ENCODE measurements around the gene HNF1A. TPM values are rescaled to one million over a fixed set of nuclear protein-coding genes. Genes with fewer than 3 reads are reported as not detected.

Gene HNF1A
- total and polyA plus RNA-seq, 4 donors: 8.2 to 19.8 (median 10.6) TPM

- Histone ChIP-seq H3K36me3 (ENCODE audit: control insufficient read depth in 4 of 4, insufficient read depth in 3 of 4, low read depth in 1 of 4, low read length in 3 of 4) (peaks cover 0 to 15% (median 2%) of the 10 kb centered on the region in 4 donors), H3K27me3 (ENCODE audit: control insufficient read depth in 4 of 4, insufficient read depth in 4 of 4, low read length in 3 of 4) (no peaks in the 10 kb centered on the region), H3K27ac (ENCODE audit: low read depth in 1 of 2, low read length in 2 of 2) (no peak overlapping the region), H3K4me3 (ENCODE audit: low read depth in 1 of 3, low read length in 3 of 3) (no peak overlapping the region), H3K9me3 (ENCODE audit: control insufficient read depth in 4 of 4, low read length in 3 of 4) (no peaks in the 10 kb centered on the region), H3K4me1 (ENCODE audit: control insufficient read depth in 4 of 4, insufficient read depth in 4 of 4, low read length in 3 of 4) (peaks cover 0 to 23% (median 16%) of the 10 kb centered on the region in 4 donors), H3K9ac (ENCODE audit: low read depth in 1 of 2, low read length in 2 of 2) (no peak overlapping the region)
- no peak for DNase-seq (ENCODE audit: low spot score)
- no peak for TF ChIP-seq YY1 (IDR thresholded peaks at IDR 0.05)
- TF ChIP-seq CTCF (IDR thresholded peaks at IDR 0.05; ENCODE audit: low read depth, low read length, missing input control): peak; percentile 17
- peak; percentile 38 to 54 for TF ChIP-seq RAD21 (IDR thresholded peaks at IDR 0.05)
- WGBS: 88% methylated on average over 3 of the region's 3 CpGs
These were observed 35.4 kb downstream of the HNF1A start for GRCh38 chr12:121013715-121014114.

- 2% methylated on average over 34 of the region's 34 CpGs for WGBS
- Histone ChIP-seq H3K9ac (ENCODE audit: low read depth in 1 of 2, low read length in 2 of 2) (peak within 1 kb of the TSS; percentile 62 to 66), H3K27me3 (ENCODE audit: control insufficient read depth in 4 of 4, insufficient read depth in 4 of 4, low read length in 3 of 4) (no peaks in the 10 kb centered on the region), H3K4me3 (ENCODE audit: low read depth in 1 of 3, low read length in 3 of 3) (peak within 1 kb of the TSS; percentile 69 to 97 (median 83)), H3K9me3 (ENCODE audit: control insufficient read depth in 4 of 4, low read length in 3 of 4) (no peaks in the 10 kb centered on the region), H3K36me3 (ENCODE audit: control insufficient read depth in 4 of 4, insufficient read depth in 3 of 4, low read depth in 1 of 4, low read length in 3 of 4) (peaks cover 0 to 6% (median 2%) of the 10 kb centered on the region in 4 donors), H3K4me1 (ENCODE audit: control insufficient read depth in 4 of 4, insufficient read depth in 4 of 4, low read length in 3 of 4) (peaks cover 0 to 15% (median 14%) of the 10 kb centered on the region in 4 donors), H3K27ac (ENCODE audit: low read depth in 1 of 2, low read length in 2 of 2) (peak within 1 kb of the TSS; percentile 60 to 76)
- peak; percentile 91 for DNase-seq (ENCODE audit: low spot score)
- TF ChIP-seq RAD21 (IDR thresholded peaks at IDR 0.05): peak in 1 of 2 donors; percentile 53
- TF ChIP-seq ATF3 (IDR thresholded peaks at IDR 0.05): no peak
- peak; percentile 13 for TF ChIP-seq MAX (IDR thresholded peaks at IDR 0.05)
- no peak for TF ChIP-seq NR2F2 (IDR thresholded peaks at IDR 0.05)
- TF ChIP-seq CTCF (IDR thresholded peaks at IDR 0.05; ENCODE audit: low read depth, low read length, missing input control): no peak
- TF ChIP-seq RXRA (IDR thresholded peaks at IDR 0.05): no peak
- TF ChIP-seq FOXA1 (IDR thresholded peaks at IDR 0.05): no peak
- TF ChIP-seq, protein P1, sequence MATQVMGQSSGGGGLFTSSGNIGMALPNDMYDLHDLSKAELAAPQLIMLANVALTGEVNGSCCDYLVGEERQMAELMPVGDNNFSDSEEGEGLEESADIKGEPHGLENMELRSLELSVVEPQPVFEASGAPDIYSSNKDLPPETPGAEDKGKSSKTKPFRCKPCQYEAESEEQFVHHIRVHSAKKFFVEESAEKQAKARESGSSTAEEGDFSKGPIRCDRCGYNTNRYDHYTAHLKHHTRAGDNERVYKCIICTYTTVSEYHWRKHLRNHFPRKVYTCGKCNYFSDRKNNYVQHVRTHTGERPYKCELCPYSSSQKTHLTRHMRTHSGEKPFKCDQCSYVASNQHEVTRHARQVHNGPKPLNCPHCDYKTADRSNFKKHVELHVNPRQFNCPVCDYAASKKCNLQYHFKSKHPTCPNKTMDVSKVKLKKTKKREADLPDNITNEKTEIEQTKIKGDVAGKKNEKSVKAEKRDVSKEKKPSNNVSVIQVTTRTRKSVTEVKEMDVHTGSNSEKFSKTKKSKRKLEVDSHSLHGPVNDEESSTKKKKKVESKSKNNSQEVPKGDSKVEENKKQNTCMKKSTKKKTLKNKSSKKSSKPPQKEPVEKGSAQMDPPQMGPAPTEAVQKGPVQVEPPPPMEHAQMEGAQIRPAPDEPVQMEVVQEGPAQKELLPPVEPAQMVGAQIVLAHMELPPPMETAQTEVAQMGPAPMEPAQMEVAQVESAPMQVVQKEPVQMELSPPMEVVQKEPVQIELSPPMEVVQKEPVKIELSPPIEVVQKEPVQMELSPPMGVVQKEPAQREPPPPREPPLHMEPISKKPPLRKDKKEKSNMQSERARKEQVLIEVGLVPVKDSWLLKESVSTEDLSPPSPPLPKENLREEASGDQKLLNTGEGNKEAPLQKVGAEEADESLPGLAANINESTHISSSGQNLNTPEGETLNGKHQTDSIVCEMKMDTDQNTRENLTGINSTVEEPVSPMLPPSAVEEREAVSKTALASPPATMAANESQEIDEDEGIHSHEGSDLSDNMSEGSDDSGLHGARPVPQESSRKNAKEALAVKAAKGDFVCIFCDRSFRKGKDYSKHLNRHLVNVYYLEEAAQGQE (IDR thresholded peaks at IDR 0.05): no peak
- TF ChIP-seq EGR1 (IDR thresholded peaks at IDR 0.05; ENCODE audit: low read depth in 2 of 2): no peak
- TF ChIP-seq FOXA2 (IDR thresholded peaks at IDR 0.05): no peak
- no peak for TF ChIP-seq HNF4A (conservative IDR thresholded peaks at IDR 0.05)
- no peak for TF ChIP-seq HNF4G (IDR thresholded peaks at IDR 0.05)
- no peak for TF ChIP-seq SP1 (IDR thresholded peaks at IDR 0.05)
- TF ChIP-seq, protein P2, sequence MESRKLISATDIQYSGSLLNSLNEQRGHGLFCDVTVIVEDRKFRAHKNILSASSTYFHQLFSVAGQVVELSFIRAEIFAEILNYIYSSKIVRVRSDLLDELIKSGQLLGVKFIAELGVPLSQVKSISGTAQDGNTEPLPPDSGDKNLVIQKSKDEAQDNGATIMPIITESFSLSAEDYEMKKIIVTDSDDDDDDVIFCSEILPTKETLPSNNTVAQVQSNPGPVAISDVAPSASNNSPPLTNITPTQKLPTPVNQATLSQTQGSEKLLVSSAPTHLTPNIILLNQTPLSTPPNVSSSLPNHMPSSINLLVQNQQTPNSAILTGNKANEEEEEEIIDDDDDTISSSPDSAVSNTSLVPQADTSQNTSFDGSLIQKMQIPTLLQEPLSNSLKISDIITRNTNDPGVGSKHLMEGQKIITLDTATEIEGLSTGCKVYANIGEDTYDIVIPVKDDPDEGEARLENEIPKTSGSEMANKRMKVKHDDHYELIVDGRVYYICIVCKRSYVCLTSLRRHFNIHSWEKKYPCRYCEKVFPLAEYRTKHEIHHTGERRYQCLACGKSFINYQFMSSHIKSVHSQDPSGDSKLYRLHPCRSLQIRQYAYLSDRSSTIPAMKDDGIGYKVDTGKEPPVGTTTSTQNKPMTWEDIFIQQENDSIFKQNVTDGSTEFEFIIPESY (IDR thresholded peaks at IDR 0.05): peak; percentile 30
- TF ChIP-seq YY1 (IDR thresholded peaks at IDR 0.05): peak; percentile 100
- TF ChIP-seq TAF1 (conservative IDR thresholded peaks at IDR 0.05): no peak
- TF ChIP-seq GABPA (IDR thresholded peaks at IDR 0.05 in 1 of 2, conservative IDR thresholded peaks at IDR 0.05 in 1 of 2): peak in 1 of 2 donors; percentile 58
- TF ChIP-seq JUND (IDR thresholded peaks at IDR 0.05): no peak
These were observed 37.8 kb downstream of the HNF1A start, which contains the start of gene C12orf43 for GRCh38 chr12:121015825-121016766. TSS of gene C12orf43 (minus strand) at chr12:121016487. CDS start at chr12:121016474, 13 bp downstream.
